Stimulated activated CD4-positive, alpha-beta T cell treated with anti-CD3 and anti-CD28 coated beads, Interleukin-15, amount 100 ng/mL, for 48 hours (primary cell): ENCODE data around the gene SPN.
"Not testable (repeated sequence)": the region's sequence is repeated elsewhere in the genome, so short reads cannot be mapped to it uniquely, and the experiment has no call there.

Source experiments
- DNase-seq, 2 donors: peaks; one replicate each; pipeline ENCODE4 v3.0.0-alpha.2; 2020; ENCODE audit warnings: low read depth in 2 of 2

SPN gene

GRCh38 chr16:29646947-29647346, 16.1 kb upstream of the SPN start:
- DNase-seq, result no peak

GRCh38 chr16:29649588-29650494, 13.2 kb upstream of the SPN start:
- no peak for DNase-seq

GRCh38 chr16:29650771-29651170, 12.3 kb upstream of the SPN start:
- DNase-seq, result no peak

GRCh38 chr16:29651774-29652349, 11.2 kb upstream of the SPN start:
- DNase-seq, result no peak

- no peak for DNase-seq
Measured at GRCh38 chr16:29653471-29653870, 9.6 kb upstream of the SPN start.

- not testable (repeated sequence) for DNase-seq
Measured at GRCh38 chr16:29653890-29654289, 9.2 kb upstream of the SPN start.

GRCh38 chr16:29656688-29657523, 6.1 kb upstream of the SPN start:
- no peak for DNase-seq

GRCh38 chr16:29658705-29659104, 4.3 kb upstream of the SPN start:
- DNase-seq, result no peak

- DNase-seq, result no peak
Measured at GRCh38 chr16:29662000-29662728, 883 bp upstream of the SPN start.

GRCh38 chr16:29662729-29663015, 375 bp upstream of the SPN start:
- DNase-seq, result no peak

GRCh38 chr16:29663807-29664090, 702 bp downstream of the SPN start:
- DNase-seq, result no peak

GRCh38 chr16:29664091-29664921, 1.3 kb downstream of the SPN start:
- DNase-seq, result peak; percentile 33 to 38

GRCh38 chr16:29665294-29666077, 2.4 kb downstream of the SPN start:
- DNase-seq, result no peak

- DNase-seq, result not testable (repeated sequence)
Measured at GRCh38 chr16:29667322-29667610, 4.2 kb downstream of the SPN start.

GRCh38 chr16:29667755-29668154, 4.7 kb downstream of the SPN start:
- DNase-seq, result no peak

- DNase-seq, result no peak
Measured at GRCh38 chr16:29668267-29668666, 5.2 kb downstream of the SPN start.

- no peak for DNase-seq
Measured at GRCh38 chr16:29673501-29673900, 10.5 kb downstream of the SPN start.

GRCh38 chr16:29674188-29674587, 11.1 kb downstream of the SPN start:
- no peak for DNase-seq

- no peak for DNase-seq
Measured at GRCh38 chr16:29675811-29676643, 13.0 kb downstream of the SPN start.
